KBM-7 (cell line): ENCODE data around the gene GNAI3.

ENCODE experiments used
- DNase-seq: peaks from one replicate; pipeline ENCODE4 v3.0.0-alpha.2; 2015
- in situ Hi-C: fragments of 300-500 bp; cut with MboI; formaldehyde crosslinking; loops from 2 replicates; pipeline ENCODE4 v1.14.3; 2020; ENCODE audit warnings: low sequenced_read_pairs, low pct_unique_long_range_greater_than_20kb, mixed read lengths

The GNAI3 gene

GRCh38 chr1:109664671-109665070, 116.3 kb downstream of the GNAI3 start:
- DNase-seq: no peak
- in situ Hi-C loops: loop anchor here (25.0 kb wide), 1 partner anchor 98 kb away; the partner anchor contains the start of gene EPS8L3

- DNase-seq: no peak
- in situ Hi-C loops: loop anchor here (25.0 kb wide), 1 partner anchor 95 kb away; the partner anchor contains the start of gene EPS8L3
Observed at GRCh38 chr1:109667452-109668122, 119.2 kb downstream of the GNAI3 start, which contains the start of gene GSTM2. Gene GSTM2, plus strand, starts transcription at chr1:109668057. Its CDS starts 59 bp downstream, at chr1:109668116.
